ENCODE data around the gene RFNG. TPM values are rescaled to one million over a fixed set of nuclear protein-coding genes. Genes with fewer than 3 reads are reported as not detected.

RFNG gene
- total RNA-seq, 4 donors from 2014 or later, result 33.2 to 92.0 (median 48.8) TPM

- Histone ChIP-seq H3K4me1 (peaks cover 0 to 13% (median 5%) of the 10 kb centered on the region in 4 donors), H3K9me3 (no peaks in the 10 kb centered on the region), H3K4me3 (no peak overlapping the region), H3K27me3 (no peaks in the 10 kb centered on the region), H3K36me3 (no peaks in the 10 kb centered on the region), H3K27ac (no peak overlapping the region)
- TF ChIP-seq POLR2AphosphoS5 (IDR thresholded peaks at IDR 0.05) (no peak), POLR2A (IDR thresholded peaks at IDR 0.05) (no peak), CTCF (IDR thresholded peaks at IDR 0.05) (no peak), EP300 (IDR thresholded peaks at IDR 0.05; ENCODE audit: low read depth) (no peak)
- intact Hi-C loops (cut with DNase I; ENCODE audit: low total_unique reads), result no loop called here
- WGBS, 2 donors (ENCODE audit: low coverage in 1 of 2), result 90% methylated on average over 6 of the region's 6 CpGs; no CpG with 5 or more reads in 1 of the 2 donors
- in situ Hi-C loops (cut with MboI; ENCODE audit: low pct_ligation_motif_present in 1 of 4, low pct_unique_long_range_greater_than_20kb in 1 of 4, low sequenced_read_pairs in 3 of 4), result no loop called here
- no peak for DNase-seq
These were observed 44.5 kb downstream of the RFNG start for GRCh38 chr17:82007228-82007494.

- in situ Hi-C loops (cut with MboI; ENCODE audit: low pct_ligation_motif_present in 1 of 4, low pct_unique_long_range_greater_than_20kb in 1 of 4, low sequenced_read_pairs in 3 of 4), result no loop called here
- H3K4me1 ChIP-seq, result peaks cover 0 to 13% (median 5%) of the 10 kb centered on the region in 4 donors
- DNase-seq, result no peak
- intact Hi-C loops (cut with DNase I; ENCODE audit: low total_unique reads), result no loop called here
- H3K27ac ChIP-seq, result no peak overlapping the region
- TF ChIP-seq EP300 (IDR thresholded peaks at IDR 0.05; ENCODE audit: low read depth), result no peak
- no peak for TF ChIP-seq POLR2AphosphoS5 (IDR thresholded peaks at IDR 0.05)
- no peak for TF ChIP-seq CTCF (IDR thresholded peaks at IDR 0.05)
- no peak for TF ChIP-seq POLR2A (IDR thresholded peaks at IDR 0.05)
- no peaks in the 10 kb centered on the region for H3K36me3 ChIP-seq
- H3K27me3 ChIP-seq, result no peaks in the 10 kb centered on the region
- no peak overlapping the region for H3K4me3 ChIP-seq
- WGBS, 2 donors (ENCODE audit: low coverage in 1 of 2), result 40 to 79% methylated on average over 1 to 24 of the region's 24 CpGs
- H3K9me3 ChIP-seq, result no peaks in the 10 kb centered on the region
These were observed 45.0 kb downstream of the RFNG start for GRCh38 chr17:82006468-82007227.

GRCh38 chr17:82005701-82006348, 45.8 kb downstream of the RFNG start:
- Histone ChIP-seq H3K4me3 (no peak overlapping the region), H3K9me3 (no peaks in the 10 kb centered on the region), H3K4me1 (peaks cover under 1 to 14% (median 6%) of the 10 kb centered on the region in 4 donors), H3K36me3 (no peaks in the 10 kb centered on the region), H3K27ac (no peak overlapping the region), H3K27me3 (no peaks in the 10 kb centered on the region)
- 85% methylated on average over 27 of the region's 30 CpGs; no CpG with 5 or more reads in 1 of the 2 donors for WGBS, 2 donors (ENCODE audit: low coverage in 1 of 2)
- in situ Hi-C loops (cut with MboI; ENCODE audit: low pct_ligation_motif_present in 1 of 4, low pct_unique_long_range_greater_than_20kb in 1 of 4, low sequenced_read_pairs in 3 of 4) (no loop called here), intact Hi-C loops (cut with DNase I; ENCODE audit: low total_unique reads) (no loop called here)
- DNase-seq, result no peak
- TF ChIP-seq EP300 (IDR thresholded peaks at IDR 0.05; ENCODE audit: low read depth) (no peak), CTCF (IDR thresholded peaks at IDR 0.05) (no peak), POLR2A (IDR thresholded peaks at IDR 0.05) (no peak), POLR2AphosphoS5 (IDR thresholded peaks at IDR 0.05) (no peak)

- Histone ChIP-seq H3K9me3 (no peaks in the 10 kb centered on the region), H3K27me3 (no peaks in the 10 kb centered on the region), H3K4me1 (peaks cover 6 to 19% (median 11%) of the 10 kb centered on the region in 4 donors), H3K4me3 (no peak overlapping the region), H3K27ac (peak overlapping the region in 3 of 4 donors; percentile 28 to 64 (median 61)), H3K36me3 (no peaks in the 10 kb centered on the region)
- no peak for TF ChIP-seq POLR2A (IDR thresholded peaks at IDR 0.05)
- TF ChIP-seq POLR2AphosphoS5 (IDR thresholded peaks at IDR 0.05), result no peak
- TF ChIP-seq EP300 (IDR thresholded peaks at IDR 0.05; ENCODE audit: low read depth), result no peak
- no peak for TF ChIP-seq CTCF (IDR thresholded peaks at IDR 0.05)
- WGBS, 2 donors (ENCODE audit: low coverage in 1 of 2), result 83 to 100% methylated on average over 1 to 35 of the region's 41 CpGs
- intact Hi-C loops (cut with DNase I; ENCODE audit: low total_unique reads) (no loop called here), in situ Hi-C loops (cut with MboI; ENCODE audit: low pct_ligation_motif_present in 1 of 4, low pct_unique_long_range_greater_than_20kb in 1 of 4, low sequenced_read_pairs in 3 of 4) (no loop called here)
- DNase-seq, result no peak
These were observed 46.8 kb downstream of the RFNG start for GRCh38 chr17:82004517-82005455.

Measured in transverse colon (tissue), 4 donors.